Naive B cell (primary cell): ENCODE results near the gene C16orf82. TPM values are rescaled to one million over a fixed set of nuclear protein-coding genes. Genes with fewer than 3 reads are reported as not detected.
A peak's percentile ranks its signal among the peaks of the same experiment; 100 is the strongest.

Source experiments
- ATAC-seq, 2 donors: fragments of 150-1000 bp; cut with Tn5 transposase; 2 replicates each; pipeline ENCODE4 v1.10.0; 2021; ENCODE audit warnings: low read depth in 2 of 2, mild to moderate bottlenecking in 2 of 2, moderate library complexity in 2 of 2
- DNase-seq: peaks from one replicate; pipeline ENCODE4 v3.0.0; 2022
- H3K27ac Mint-ChIP-seq, 6 donors: one replicate each; pipeline ENCODE4 v1.8.0; 2020 to 2022; ENCODE audit warnings: mild to moderate bottlenecking in 6 of 6, mixed read lengths in 6 of 6, moderate library complexity in 5 of 6, inconsistent platforms in 2 of 6
- H3K27me3 Mint-ChIP-seq, 3 donors: one replicate each; pipeline ENCODE4 v1.8.0; 2021 to 2022; ENCODE audit warnings: mixed read lengths in 3 of 3, mild to moderate bottlenecking in 1 of 3
- H3K36me3 Mint-ChIP-seq, 2 donors: one replicate each; pipeline ENCODE4 v1.8.0; 2020 to 2022; ENCODE audit warnings: mixed read lengths in 2 of 2, inconsistent platforms in 1 of 2, mild to moderate bottlenecking in 1 of 2
- H3K4me1 Mint-ChIP-seq, 3 donors: one replicate each; pipeline ENCODE4 v1.8.0; 2020 to 2022; ENCODE audit warnings: mixed read lengths in 3 of 3, inconsistent platforms in 1 of 3, mild to moderate bottlenecking in 1 of 3, moderate library complexity in 1 of 3
- H3K4me3 Mint-ChIP-seq, 8 donors: one replicate each; pipeline ENCODE4 v1.8.0; 2020 to 2022; ENCODE audit warnings: mild to moderate bottlenecking in 8 of 8, mixed read lengths in 8 of 8, moderate library complexity in 8 of 8, inconsistent platforms in 2 of 8
- H3K9me3 Mint-ChIP-seq, 7 donors: one replicate each; pipeline ENCODE4 v1.8.0; 2020 to 2022; ENCODE audit warnings: mixed read lengths in 7 of 7, mild to moderate bottlenecking in 5 of 7, inconsistent platforms in 2 of 7, moderate library complexity in 1 of 7
- polyA plus RNA-seq, 6 donors: library from polyadenylated mRNA; unstranded; fragments of 300-500 nt; fragmentation: Illumina TruSeq; gene quantifications; one replicate each; pipeline ENCODE4 v1.2.3, GENCODE V29; 2021; ENCODE audit warnings: low read depth in 6 of 6

Gene C16orf82
- polyA plus RNA-seq, 6 donors from 2014 or later, result not detected

DNA sequence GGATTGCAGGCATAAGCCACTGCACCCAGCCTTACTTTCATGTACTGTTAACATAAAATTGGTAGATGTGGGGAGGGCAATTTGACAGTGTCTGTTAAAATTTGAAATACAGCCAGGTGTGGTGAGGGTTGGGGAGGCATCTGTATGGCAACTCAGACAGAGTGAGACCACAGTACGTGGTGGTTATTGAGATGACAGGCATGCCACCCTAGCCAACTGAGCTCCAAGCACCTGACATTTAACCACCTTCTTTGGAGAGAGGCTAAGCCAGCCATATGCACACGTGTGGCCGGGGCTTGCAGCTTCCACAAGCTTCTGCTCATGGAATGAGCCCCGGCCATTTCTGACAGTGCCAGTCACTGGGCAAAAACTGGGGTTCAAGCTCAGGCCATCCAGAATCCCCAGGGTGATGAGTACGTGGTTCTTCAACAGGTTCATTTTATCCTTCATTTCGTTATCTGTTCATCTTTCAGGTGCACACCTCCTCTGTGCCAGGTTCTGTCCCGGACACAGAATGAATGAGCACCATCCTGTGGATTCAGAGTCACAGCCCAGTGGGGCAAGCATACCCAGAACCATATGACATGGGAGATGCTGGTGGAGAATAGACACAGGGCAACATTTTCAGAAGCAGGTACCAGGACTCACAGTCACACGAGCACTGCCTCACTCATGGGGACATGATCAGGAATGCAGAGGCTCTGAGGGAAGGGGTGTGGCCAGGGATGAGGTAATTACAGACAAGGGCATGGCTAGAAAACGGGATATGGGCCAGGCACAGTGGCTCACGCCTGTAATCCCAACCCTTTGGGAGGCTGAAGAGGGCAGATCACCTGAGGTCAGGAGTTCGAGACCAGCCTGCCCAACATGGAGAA lies 36.2 kb downstream of the C16orf82 start:
- DNase-seq (no peak), ATAC-seq (no peak)
- peaks cover 0 to 2% (median 0%) of the 10 kb centered on the region in 3 donors for H3K4me1 Mint-ChIP-seq
- peaks cover 0 to 2% (median 0%) of the 10 kb centered on the region in 7 donors for H3K9me3 Mint-ChIP-seq
- no peak overlapping the region for H3K4me3 Mint-ChIP-seq
- H3K36me3 Mint-ChIP-seq, result no peaks in the 10 kb centered on the region
- H3K27ac Mint-ChIP-seq, result peak overlapping the region in 1 of 6 donors; percentile 39
- peaks cover 13 to 35% (median 27%) of the 10 kb centered on the region in 3 donors for H3K27me3 Mint-ChIP-seq

DNA sequence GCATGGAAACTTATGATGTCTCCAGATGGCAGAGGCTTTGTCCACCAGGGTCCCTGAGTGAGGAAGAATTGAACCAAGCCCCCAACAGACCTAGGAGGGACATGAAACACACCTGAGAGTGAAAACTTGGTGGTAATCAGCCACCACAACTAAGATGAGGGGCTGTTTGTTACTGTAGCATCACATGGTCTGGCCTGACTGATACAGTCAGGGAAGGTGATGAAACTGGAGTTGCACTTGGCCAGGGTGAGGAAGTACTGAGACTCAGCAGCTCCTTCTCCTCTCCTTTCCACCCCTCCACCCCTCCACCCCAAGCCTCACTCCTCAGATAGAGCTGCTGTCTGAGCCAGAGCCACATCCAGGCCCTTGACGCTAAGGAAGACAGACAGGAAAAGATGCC lies 37.2 kb downstream of the C16orf82 start:
- Mint-ChIP-seq H3K27ac (no peak overlapping the region), H3K4me1 (peaks cover 0 to 7% (median 0%) of the 10 kb centered on the region in 3 donors), H3K27me3 (peaks cover 8 to 31% (median 22%) of the 10 kb centered on the region in 3 donors), H3K4me3 (no peak overlapping the region), H3K9me3 (peaks cover 0 to 1% (median 0%) of the 10 kb centered on the region in 7 donors), H3K36me3 (no peaks in the 10 kb centered on the region)
- DNase-seq, result no peak
- ATAC-seq, result no peak

DNA sequence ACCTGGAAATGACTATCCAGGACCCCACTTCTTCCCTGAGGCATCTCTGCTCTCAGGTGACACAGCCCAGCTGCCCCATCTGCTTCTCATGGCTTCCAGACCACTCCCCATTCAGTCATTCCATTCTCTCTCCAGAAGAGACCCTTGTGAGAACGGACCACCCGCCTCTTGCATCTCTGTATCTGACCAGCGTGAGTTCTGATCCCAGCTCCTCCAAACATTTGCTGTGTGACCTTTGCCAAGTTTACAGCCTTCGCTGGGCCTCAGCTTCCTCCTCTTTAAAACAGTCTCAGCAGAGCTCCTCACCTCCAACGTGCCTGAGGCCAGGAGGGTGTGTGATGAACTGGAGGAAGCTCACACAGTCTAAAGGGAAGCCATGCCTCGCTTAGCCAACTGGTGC lies 39.6 kb downstream of the C16orf82 start:
- no peak for DNase-seq
- Mint-ChIP-seq H3K4me1 (peaks cover under 1 to 13% (median 4%) of the 10 kb centered on the region in 3 donors), H3K36me3 (no peaks in the 10 kb centered on the region), H3K9me3 (peaks cover 0 to 1% (median 0%) of the 10 kb centered on the region in 7 donors), H3K4me3 (peak overlapping the region in 1 of 8 donors; percentile 22), H3K27ac (no peak overlapping the region), H3K27me3 (peaks cover 4 to 10% (median 8%) of the 10 kb centered on the region in 3 donors)
- no peak for ATAC-seq

GRCh38 chr16:27107185-27107592 lies 40.5 kb downstream of the C16orf82 start:
- H3K4me1 Mint-ChIP-seq, result peaks cover 9 to 21% (median 13%) of the 10 kb centered on the region in 3 donors
- peaks cover 0 to 1% (median 0%) of the 10 kb centered on the region in 7 donors for H3K9me3 Mint-ChIP-seq
- peak overlapping the region in 1 of 8 donors; percentile 3 for H3K4me3 Mint-ChIP-seq
- H3K36me3 Mint-ChIP-seq, result no peaks in the 10 kb centered on the region
- H3K27me3 Mint-ChIP-seq, result peaks cover under 1 to 10% (median 8%) of the 10 kb centered on the region in 3 donors
- ATAC-seq (no peak), DNase-seq (no peak)
- no peak overlapping the region for H3K27ac Mint-ChIP-seq

DNA sequence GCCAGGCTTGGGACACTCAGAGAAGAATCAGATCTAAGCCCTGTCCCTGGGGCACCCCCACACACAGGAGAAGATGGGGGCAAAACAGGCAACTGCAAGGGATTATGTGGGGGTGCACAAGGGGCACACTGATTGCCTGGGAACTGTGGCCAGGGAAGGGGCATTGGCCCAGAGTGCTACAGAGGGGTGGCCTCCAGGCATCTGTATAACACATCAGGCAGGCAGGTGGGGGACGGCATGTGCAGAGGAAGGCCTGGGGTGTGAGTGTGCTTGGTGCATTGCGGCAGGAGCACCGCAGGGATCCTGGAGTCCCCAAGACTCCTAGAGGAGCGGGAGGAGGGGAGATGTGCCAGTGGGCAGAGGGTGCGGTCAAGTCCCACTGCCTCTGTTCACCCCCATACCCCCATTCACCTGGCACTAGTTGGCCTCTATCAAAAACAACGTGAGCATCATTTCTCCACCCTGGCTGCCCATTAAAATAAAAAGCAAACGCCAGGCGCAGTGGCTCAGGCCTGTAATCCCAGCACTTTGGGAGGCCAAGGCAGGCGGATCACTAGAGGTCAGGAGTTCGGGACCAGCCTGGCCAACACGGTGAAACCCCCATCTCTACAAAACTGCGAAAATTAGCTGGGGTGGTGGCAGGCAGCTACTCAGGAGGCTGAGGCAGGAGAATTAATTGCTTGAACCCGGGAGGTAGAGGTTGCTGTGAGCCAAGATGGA lies 41.5 kb downstream of the C16orf82 start:
- peak overlapping the region in 5 of 8 donors; percentile 10 to 75 (median 31) for H3K4me3 Mint-ChIP-seq
- peaks cover 0 to under 1% (median 0%) of the 10 kb centered on the region in 7 donors for H3K9me3 Mint-ChIP-seq
- DNase-seq, result no peak
- H3K4me1 Mint-ChIP-seq, result peaks cover 19 to 31% (median 23%) of the 10 kb centered on the region in 3 donors
- no peaks in the 10 kb centered on the region for H3K36me3 Mint-ChIP-seq
- peaks cover 0 to 4% (median 1%) of the 10 kb centered on the region in 3 donors for H3K27me3 Mint-ChIP-seq
- H3K27ac Mint-ChIP-seq, result peak overlapping the region in 2 of 6 donors; percentile 26 to 87
- no peak for ATAC-seq

- Mint-ChIP-seq H3K9me3 (no peaks in the 10 kb centered on the region), H3K27ac (peak overlapping the region in 3 of 6 donors; percentile 43 to 86 (median 77)), H3K4me1 (peaks cover 28 to 39% (median 31%) of the 10 kb centered on the region in 3 donors), H3K4me3 (peak overlapping the region in 6 of 8 donors; percentile 58 to 86 (median 72)), H3K36me3 (no peaks in the 10 kb centered on the region), H3K27me3 (no peaks in the 10 kb centered on the region)
- no peak for ATAC-seq
- DNase-seq, result no peak
These were observed 42.3 kb downstream of the C16orf82 start for GRCh38 chr16:27108826-27109665.

DNA sequence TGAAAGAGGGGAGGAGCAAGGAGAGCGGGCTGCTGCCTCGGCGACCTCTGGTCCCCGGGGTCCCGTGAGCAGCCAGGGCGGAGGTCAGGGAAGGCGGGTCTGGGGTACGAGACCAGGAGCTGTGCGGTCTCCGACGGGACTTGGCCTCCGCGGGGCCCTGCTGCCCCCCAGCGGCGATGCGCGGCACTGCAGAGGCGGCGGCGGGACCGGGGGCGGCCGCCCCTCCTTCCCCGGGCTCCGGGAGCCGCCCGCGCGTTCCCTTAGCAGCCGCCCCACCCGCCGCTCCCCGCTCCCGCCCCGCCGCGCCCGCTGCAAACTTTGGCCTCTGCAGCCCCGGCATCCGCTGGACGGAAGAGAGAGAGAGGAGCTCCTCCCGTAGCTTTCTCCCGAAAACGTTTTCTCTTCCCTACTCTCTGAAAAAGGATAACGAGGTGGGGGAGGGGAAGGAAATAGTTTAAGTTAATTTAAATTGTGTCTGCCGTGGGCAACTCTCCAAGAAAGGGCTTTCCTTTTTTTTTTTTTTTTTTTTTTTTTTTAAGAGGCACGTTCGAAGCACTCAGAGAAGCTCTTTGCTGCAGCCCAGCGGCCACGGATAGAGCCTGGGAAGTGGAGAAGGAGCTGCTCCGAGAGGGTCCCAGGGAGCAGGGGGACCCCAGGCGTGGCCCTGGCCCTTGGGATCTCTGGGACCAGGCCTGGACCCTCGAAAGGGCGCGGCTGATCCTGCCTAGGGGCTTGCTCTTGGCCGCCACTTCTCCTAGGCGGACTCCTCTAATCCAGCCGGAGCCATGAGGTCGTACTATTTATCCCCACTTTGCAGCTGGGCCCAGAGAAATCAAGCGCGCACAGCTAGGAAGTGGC lies 43.2 kb downstream of the C16orf82 start:
- ATAC-seq (peak; percentile 47 to 60), DNase-seq (peak; percentile 74)
- Mint-ChIP-seq H3K4me3 (peak overlapping the region in 7 of 8 donors; percentile 58 to 86 (median 71)), H3K4me1 (peaks cover 36 to 45% (median 40%) of the 10 kb centered on the region in 3 donors), H3K9me3 (no peaks in the 10 kb centered on the region), H3K27ac (peak overlapping the region in 3 of 6 donors; percentile 43 to 78 (median 77)), H3K36me3 (no peaks in the 10 kb centered on the region), H3K27me3 (no peaks in the 10 kb centered on the region)

DNA sequence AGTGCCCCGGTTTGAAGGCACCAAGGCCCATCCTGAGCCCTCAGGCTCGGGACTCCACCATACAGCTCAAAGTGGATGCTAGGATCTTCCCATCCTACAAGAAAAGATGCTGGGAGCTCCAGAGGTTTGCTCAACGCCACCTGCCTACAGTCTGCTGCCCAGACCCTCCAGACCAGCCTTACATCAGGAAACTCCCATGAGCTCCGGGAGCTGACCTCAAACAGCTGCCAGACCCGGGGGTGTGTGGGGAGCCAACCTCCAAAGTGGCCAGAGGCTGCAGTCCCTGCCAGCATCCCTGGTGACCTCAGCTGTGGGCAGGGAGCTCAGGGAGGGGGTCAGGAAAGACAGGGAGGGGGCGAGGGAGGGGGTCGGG lies 43.8 kb downstream of the C16orf82 start:
- Mint-ChIP-seq H3K9me3 (no peaks in the 10 kb centered on the region), H3K4me3 (peak overlapping the region in 6 of 8 donors; percentile 20 to 78 (median 39)), H3K27me3 (no peaks in the 10 kb centered on the region), H3K4me1 (peaks cover 42 to 50% (median 46%) of the 10 kb centered on the region in 3 donors), H3K27ac (no peak overlapping the region), H3K36me3 (no peaks in the 10 kb centered on the region)
- no peak for DNase-seq
- ATAC-seq, result no peak

- Mint-ChIP-seq H3K27ac (peak overlapping the region in 4 of 6 donors; percentile 3 to 85 (median 70)), H3K27me3 (no peaks in the 10 kb centered on the region), H3K36me3 (no peaks in the 10 kb centered on the region), H3K4me3 (peak overlapping the region in 7 of 8 donors; percentile 0 to 63 (median 20)), H3K4me1 (peaks cover 43 to 50% (median 49%) of the 10 kb centered on the region in 3 donors), H3K9me3 (no peaks in the 10 kb centered on the region)
- ATAC-seq, result no peak
- DNase-seq, result no peak
These were observed 44.8 kb downstream of the C16orf82 start for GRCh38 chr16:27111486-27111885.

DNA sequence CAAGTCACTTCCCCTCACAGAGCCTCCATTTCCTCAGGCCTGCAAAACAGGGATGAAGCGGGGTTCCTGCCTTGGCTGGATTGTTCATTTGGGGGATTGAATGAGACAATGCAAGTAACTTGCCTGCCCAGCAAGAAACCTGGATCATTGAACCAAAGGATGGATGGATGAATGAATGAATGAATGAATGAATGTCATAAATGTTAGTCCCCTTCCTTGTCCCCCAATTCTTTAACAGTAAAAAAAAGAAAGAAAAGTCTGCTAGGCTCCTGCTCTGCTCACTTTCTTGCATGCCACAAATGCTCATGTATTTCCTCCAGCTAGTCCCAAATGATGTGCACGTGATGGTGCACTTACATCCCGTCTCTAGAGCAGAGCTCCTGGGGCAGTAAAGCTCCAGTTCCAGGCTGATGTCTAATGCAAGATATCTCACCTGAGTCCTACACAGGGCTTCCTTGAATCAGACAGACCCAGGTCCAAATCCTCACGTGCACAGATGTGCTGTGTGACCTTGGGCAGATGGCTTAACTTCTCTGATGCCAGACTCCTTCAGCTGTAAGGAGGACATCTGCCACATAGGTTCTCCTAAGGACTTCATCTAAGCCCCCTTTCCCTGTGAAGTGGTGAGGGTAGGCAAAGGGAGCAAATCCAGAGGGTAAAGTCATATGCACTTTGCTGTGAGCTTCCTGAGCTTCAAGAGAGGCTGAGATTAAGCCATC lies 45.5 kb downstream of the C16orf82 start:
- H3K27ac Mint-ChIP-seq, result peak overlapping the region; percentile 29 to 85 (median 71)
- no peak for DNase-seq
- peak overlapping the region in 7 of 8 donors; percentile 8 to 68 (median 22) for H3K4me3 Mint-ChIP-seq
- no peak for ATAC-seq
- H3K9me3 Mint-ChIP-seq, result no peaks in the 10 kb centered on the region
- no peaks in the 10 kb centered on the region for H3K36me3 Mint-ChIP-seq
- H3K4me1 Mint-ChIP-seq, result peaks cover 43 to 54% (median 52%) of the 10 kb centered on the region in 3 donors
- H3K27me3 Mint-ChIP-seq, result no peaks in the 10 kb centered on the region

GRCh38 chr16:27113341-27113841 lies 46.7 kb downstream of the C16orf82 start:
- peak; percentile 94 to 95 for ATAC-seq
- no peaks in the 10 kb centered on the region for H3K9me3 Mint-ChIP-seq
- DNase-seq, result peak; percentile 61
- peak overlapping the region; percentile 67 to 95 (median 92) for H3K27ac Mint-ChIP-seq
- H3K4me1 Mint-ChIP-seq, result peaks cover 45 to 58% (median 56%) of the 10 kb centered on the region in 3 donors
- H3K36me3 Mint-ChIP-seq, result no peaks in the 10 kb centered on the region
- H3K4me3 Mint-ChIP-seq, result peak overlapping the region in 7 of 8 donors; percentile 45 to 83 (median 76)
- H3K27me3 Mint-ChIP-seq, result no peaks in the 10 kb centered on the region
